Heart right ventricle (tissue), 16 donors: ENCODE data around the gene RS1. TPM values are rescaled to one million over a fixed set of nuclear protein-coding genes. Genes with fewer than 3 reads are reported as not detected.

Source experiments
- ATAC-seq, 8 donors: fragments of 200-7000 bp; cut with Tn5 transposase; one replicate each; pipeline ENCODE4 v1.9.1; 2020; ENCODE audit warnings: mild to moderate bottlenecking in 8 of 8, moderate library complexity in 8 of 8, moderate number of reproducible peaks in 1 of 8
- DNase-seq, 2 donors: peaks; one replicate each; pipeline ENCODE4 v3.0.0-alpha.2; 2020
- H3K27ac ChIP-seq, 10 donors: fragments of 200-600 bp; sonication (generic) in 2 of 10; one replicate each; pipeline versions ENCODE4 v1.5.0 to v1.8.0; 2020 to 2022; ENCODE audit warnings: mild to moderate bottlenecking in 3 of 10
- H3K27me3 ChIP-seq, 7 donors: fragments of 200-600 bp; one replicate each; pipeline ENCODE4 v1.8.0; 2021 to 2022; ENCODE audit warnings: mild to moderate bottlenecking in 2 of 7
- H3K36me3 ChIP-seq, 9 donors: fragments of 200-600 bp; sonication (generic) in 1 of 9; one replicate each; pipeline versions ENCODE4 v1.5.0 to v1.8.0; 2020 to 2022; ENCODE audit warnings: mild to moderate bottlenecking in 2 of 9
- H3K4me1 ChIP-seq, 9 donors: fragments of 200-600 bp; sonication (generic) in 1 of 9; one replicate each; pipeline versions ENCODE4 v1.5.0 to v1.8.0; 2020 to 2022; ENCODE audit warnings: mild to moderate bottlenecking in 4 of 9
- H3K4me3 ChIP-seq, 10 donors: fragments of 200-600 bp; sonication (generic) in 2 of 10; one replicate each; pipeline versions ENCODE4 v1.5.0 to v1.8.0; 2020 to 2022; ENCODE audit warnings: mild to moderate bottlenecking in 7 of 10, moderate library complexity in 2 of 10
- H3K9me3 ChIP-seq, 11 donors: fragments of 200-600 bp in 10 of 11; sonication (generic) in 2 of 11; one replicate each; pipeline versions ENCODE4 v1.5.0 to v1.8.0; 2013 to 2022; ENCODE audit warnings: mild to moderate bottlenecking in 2 of 11, control low read depth in 1 of 11, moderate library complexity in 1 of 11
- CTCF ChIP-seq, 9 donors: fragments of 200-600 bp; sonication (generic) in 2 of 9; IDR thresholded peaks; one replicate each; pipeline versions ENCODE4 v1.5.0 to v1.8.0; 2021 to 2022; ENCODE audit warnings: antibody characterized with exemption in 9 of 9, mild to moderate bottlenecking in 5 of 9, moderate library complexity in 1 of 9
- WGBS, 2 donors: extraction: QIAGEN DNeasy Blood & Tissue Kit; methylation state at CpG; one replicate each; pipeline ENCODE4 v1.1.7; 2013; ENCODE audit warnings: inconsistent platforms in 1 of 2; 5-methylcytosine and 5-hydroxymethylcytosine counted together
- intact Hi-C, 10 donors: fragments of 100-400 bp; cut with DNase I; formaldehyde crosslinking; loops; one replicate each; pipeline versions ENCODE4 v1.11.1 to v1.14.2; 2022
- polyA plus RNA-seq, 2 donors: library from polyadenylated mRNA; stranded (reverse); fragments of 200-250 nt; gene quantifications; one replicate each; pipeline ENCODE4 v1.2.3, GENCODE V29; 2013
- total RNA-seq, 10 donors: library from RNA; stranded (reverse); fragmentation: NEBNext Ultra II Directional in 3 of 10; extraction: Animal tissue kit (Norgen Biotek cat#: 25700) in 3 of 10; gene quantifications; one replicate each; pipeline versions ENCODE4 v1.2.1 to v1.2.4, GENCODE V29; 2021 to 2023
- donor health status: Arrhythmogenic right ventricular cardiomyopathy.
- donor health status: ischemic (EF 13 %, LVEDD 7.1; RV severe dilation, severe dysfunction).
- donor health status: healthy with polysubstance abuse.
- donor health status: DM: no; HTN: yes; CAD: no.
- donor health status: DM: no; HTN: no; CAD: no.
- donor health status: ischemic (EF 25% LVEDD 6.9; RV normal size, moderate dysfunction).
- donor health status: ischemic (EF 25% LVEDD 5.7; RV mildly dilated, moderate dysfunction).
- donor health status: healthy.
- donor health status: DM: yes; HTN: yes; CAD: no.
- donor health status: Ischemic cardiomyopathy.
- donor health status: ischemic (EF 35%, LVEDD 5.7; RV mildly dilated, moderate dysfunction).
- donor health status: nonischemic (EF 11% LVEDD 7.7; RV severe dilation, severe dysfunction).
- donor health status: DM: yes; HTN: yes; CAD: no.
- donor health status: PGD.
- donor health status: ischemic (EF 29% LVEDD 5.4; RV normal size, mild dysfunction).
- donor health status: nonischemic (EF 23%, LVEDD 6.1; RV moderate dilation, normal function).

The RS1 gene
- total and polyA plus RNA-seq, 12 donors = not detected

GRCh38 chrX:18594079-18594478 is 77.8 kb downstream of the RS1 start:
- intact Hi-C loops = no loop called here
- TF ChIP-seq CTCF (IDR thresholded peaks at IDR 0.05) = no peak
- Histone ChIP-seq H3K27ac (no peak overlapping the region), H3K36me3 (peaks cover 0 to 8% (median 0%) of the 10 kb centered on the region in 9 donors), H3K4me3 (no peak overlapping the region), H3K27me3 (no peaks in the 10 kb centered on the region), H3K9me3 (no peaks in the 10 kb centered on the region), H3K4me1 (no peaks in the 10 kb centered on the region)
- no peak for DNase-seq
- 95 to 99% methylated on average over 2 of the region's 2 CpGs for WGBS, 2 donors
- ATAC-seq = no peak

GRCh38 chrX:18591834-18592233 is 80.1 kb downstream of the RS1 start:
- DNase-seq = no peak
- intact Hi-C loops = no loop called here
- ATAC-seq = no peak

More at GRCh38 chrX:18591834-18592233, 80.1 kb downstream of the RS1 start:
- no peak for TF ChIP-seq CTCF (IDR thresholded peaks at IDR 0.05)
- H3K27me3 ChIP-seq = no peaks in the 10 kb centered on the region
- 89 to 94% methylated on average over 2 of the region's 2 CpGs for WGBS, 2 donors
- no peak overlapping the region for H3K4me3 ChIP-seq
- H3K4me1 ChIP-seq = no peaks in the 10 kb centered on the region
- H3K36me3 ChIP-seq = peaks cover 0 to 15% (median 0%) of the 10 kb centered on the region in 9 donors
- no peak overlapping the region for H3K27ac ChIP-seq
- H3K9me3 ChIP-seq = no peaks in the 10 kb centered on the region

Other genes starting within 250 kb of the RS1 start
- gene CDKL5, start 246.5 kb downstream of the RS1 start, total RNA-seq = 10 to 100 TPM in 5 of 10 donors, 1 to 10 TPM in 5; 9.2 to 12.6 (median 10.0) TPM
- 1 to 10 TPM; 1.1 to 3.9 TPM for gene CDKL5, start 246.5 kb downstream of the RS1 start, polyA plus RNA-seq
- gene PPEF1, start 35.5 kb upstream of the RS1 start, total RNA-seq = under 1 TPM in 4 of 10 donors, not detected in 6; 0.26 to 0.93 (median 0.39) TPM
- gene PPEF1, start 35.5 kb upstream of the RS1 start, polyA plus RNA-seq = under 1 TPM; 0.07 to 0.29 TPM